Caco-2 (cell line): ENCODE data around the gene PKHD1. TPM values are rescaled to one million over a fixed set of nuclear protein-coding genes. Genes with fewer than 3 reads are reported as not detected.

Experiments
- BruUV-seq: library from RNA; stranded (reverse); fragments of 400-500 nt; replicated peaks from 2 replicates; lab custom pipeline; 2021; lab: Mats Ljungman, UMichigan
- CTCF ChIA-PET: fragments of 300-600 bp; sonication (Branson Sonifier 250); formaldehyde crosslinking; loops from one replicate; lab custom pipeline; 2022; ENCODE audit warnings: antibody characterized with exemption; lab: Charles Lee
- POLR2A ChIA-PET: fragments of 300-600 bp; sonication (Branson Sonifier 250); formaldehyde crosslinking; loops from one replicate; lab custom pipeline; 2022; ENCODE audit warnings: antibody characterized with exemption; lab: Charles Lee
- DNase-seq, 2 experiments: peaks; one replicate each; pipeline versions ENCODE4 v3.0.0 to v3.0.0-alpha.2; 2020 to 2022
- H3K27me3 ChIP-seq: replicated peaks from 2 replicates; pipeline ENCODE4 v1.6.0; 2011; ENCODE audit warnings: low read length; ENCODE audit not compliant: control insufficient read depth, insufficient read depth
- H3K36me3 ChIP-seq: 2 replicates; pipeline ENCODE4 v1.5.1; 2011; ENCODE audit warnings: low read length; ENCODE audit not compliant: control insufficient read depth, insufficient read depth
- H3K4me1 ChIP-seq: fragments of 250-450 bp; sonication (Bioruptor Pico); 2 replicates; pipeline ENCODE4 v1.5.1; 2020; ENCODE audit warnings: mild to moderate bottlenecking
- H3K4me3 ChIP-seq: 2 replicates; pipeline ENCODE4 v1.5.1; 2011; ENCODE audit warnings: low read depth, mild to moderate bottlenecking, control low read depth, low read length
- H3K9me3 ChIP-seq: fragments of 250-450 bp; sonication (Bioruptor Pico); 2 replicates; pipeline ENCODE4 v1.5.1; 2020; ENCODE audit warnings: mild to moderate bottlenecking, moderate library complexity
- H3K27ac Mint-ChIP-seq: one replicate; pipeline ENCODE4 v1.8.0; 2022; ENCODE audit warnings: mixed read lengths; ENCODE audit not compliant: unreplicated experiment
- H3K27me3 Mint-ChIP-seq: one replicate; pipeline ENCODE4 v1.8.0; 2022; ENCODE audit warnings: mixed read lengths; ENCODE audit not compliant: insufficient read depth, unreplicated experiment
- H3K36me3 Mint-ChIP-seq: one replicate; pipeline ENCODE4 v1.8.0; 2022; ENCODE audit warnings: mild to moderate bottlenecking, mixed read lengths; ENCODE audit not compliant: insufficient read depth, unreplicated experiment
- H3K4me1 Mint-ChIP-seq: one replicate; pipeline ENCODE4 v1.8.0; 2022; ENCODE audit warnings: low read depth, mixed read lengths; ENCODE audit not compliant: unreplicated experiment
- H3K4me3 Mint-ChIP-seq: one replicate; pipeline ENCODE4 v1.8.0; 2022; ENCODE audit warnings: mild to moderate bottlenecking, moderate library complexity, mixed read lengths; ENCODE audit not compliant: unreplicated experiment
- H3K9me3 Mint-ChIP-seq: one replicate; pipeline ENCODE4 v1.8.0; 2022; ENCODE audit warnings: mixed read lengths; ENCODE audit not compliant: unreplicated experiment
- CTCF ChIP-seq, 2 experiments: fragments of 200-600 bp in 1 of 2; IDR thresholded peaks; 1 replicate in 1 of 2; 2 replicates in 1 of 2; pipeline versions ENCODE4 v1.5.1 to v1.8.0; 2011 to 2022; ENCODE audit warnings: antibody characterized with exemption in 1 of 2, control low read depth in 1 of 2, inconsistent platforms in 1 of 2, low read depth in 1 of 2, low read length in 1 of 2, mild to moderate bottlenecking in 1 of 2, moderate library complexity in 1 of 2; ENCODE audit not compliant: insufficient read depth in 1 of 2, severe bottlenecking in 1 of 2, unreplicated experiment in 1 of 2
- intact Hi-C: fragments of 100-400 bp; cut with micrococcal nuclease; formaldehyde crosslinking; loops from one replicate; pipeline ENCODE4 v1.10.0; 2022; ENCODE audit not compliant: unreplicated experiment
- total RNA-seq: library from RNA; stranded (reverse); gene quantifications from 2 replicates; pipeline ENCODE4 v1.2.3, GENCODE V29; 2022

PKHD1 gene
- total RNA-seq, 1 experiment from 2014 or later, result 3.3 TPM

- ChIA-PET POLR2A (no interaction called here), CTCF (no interaction called here)
- Mint-ChIP-seq H3K4me3 (no peak overlapping the region), H3K36me3 (no peaks in the 10 kb centered on the region), H3K4me1 (no peaks in the 10 kb centered on the region), H3K27me3 (peaks cover 5% of the 10 kb centered on the region), H3K27ac (no peak overlapping the region), H3K9me3 (no peaks in the 10 kb centered on the region)
- no peak for TF ChIP-seq CTCF (IDR thresholded peaks at IDR 0.05; ENCODE audit: insufficient read depth in 1 of 2, low read depth in 1 of 2, low read length in 1 of 2, severe bottlenecking in 1 of 2, unreplicated experiment in 1 of 2)
- Histone ChIP-seq H3K4me1 (no peaks in the 10 kb centered on the region), H3K9me3 (no peaks in the 10 kb centered on the region), H3K27me3 (no peaks in the 10 kb centered on the region), H3K36me3 (no peaks in the 10 kb centered on the region), H3K4me3 (no peak overlapping the region)
- DNase-seq, result no peak
- intact Hi-C loops, result no loop called here
- no TSS peak for BruUV-seq
These were observed 454.0 kb downstream of the PKHD1 start for GRCh38 chr6:51633424-51633823.

GRCh38 chr6:51630011-51630410, 457.4 kb downstream of the PKHD1 start:
- no TSS peak for BruUV-seq
- CTCF ChIA-PET, result no interaction called here

GRCh38 chr6:51626391-51626790, 461.0 kb downstream of the PKHD1 start:
- DNase-seq, result no peak
- no peaks in the 10 kb centered on the region for H3K4me1 ChIP-seq
- no peaks in the 10 kb centered on the region for H3K36me3 ChIP-seq
- no peak overlapping the region for H3K27ac Mint-ChIP-seq
- H3K9me3 ChIP-seq, result no peaks in the 10 kb centered on the region
- H3K4me3 Mint-ChIP-seq, result no peak overlapping the region
- no TSS peak for BruUV-seq
- no peak for TF ChIP-seq CTCF (IDR thresholded peaks at IDR 0.05; ENCODE audit: insufficient read depth in 1 of 2, low read depth in 1 of 2, low read length in 1 of 2, severe bottlenecking in 1 of 2, unreplicated experiment in 1 of 2)
- CTCF ChIA-PET, result no interaction called here
- no peaks in the 10 kb centered on the region for H3K36me3 Mint-ChIP-seq
- H3K27me3 Mint-ChIP-seq, result peaks cover 3% of the 10 kb centered on the region
- POLR2A ChIA-PET, result no interaction called here
- no peak overlapping the region for H3K4me3 ChIP-seq
- no peaks in the 10 kb centered on the region for H3K27me3 ChIP-seq
- intact Hi-C loops, result no loop called here
- no peaks in the 10 kb centered on the region for H3K4me1 Mint-ChIP-seq
- H3K9me3 Mint-ChIP-seq, result no peaks in the 10 kb centered on the region

More at GRCh38 chr6:51630011-51630410, 457.4 kb downstream of the PKHD1 start:
- POLR2A ChIA-PET, result no interaction called here
- Mint-ChIP-seq H3K4me1 (no peaks in the 10 kb centered on the region), H3K27ac (no peak overlapping the region), H3K4me3 (no peak overlapping the region), H3K36me3 (no peaks in the 10 kb centered on the region), H3K27me3 (peaks cover 5% of the 10 kb centered on the region), H3K9me3 (no peaks in the 10 kb centered on the region)
- DNase-seq, result no peak
- Histone ChIP-seq H3K36me3 (no peaks in the 10 kb centered on the region), H3K4me1 (no peaks in the 10 kb centered on the region), H3K27me3 (no peaks in the 10 kb centered on the region), H3K4me3 (no peak overlapping the region), H3K9me3 (no peaks in the 10 kb centered on the region)
- intact Hi-C loops, result no loop called here
- no peak for TF ChIP-seq CTCF (IDR thresholded peaks at IDR 0.05; ENCODE audit: insufficient read depth in 1 of 2, low read depth in 1 of 2, low read length in 1 of 2, severe bottlenecking in 1 of 2, unreplicated experiment in 1 of 2)
